ENCODE measurements around the gene APBA2.
"Not testable (repeated sequence)": the region's sequence is repeated elsewhere in the genome, so short reads cannot be mapped to it uniquely, and the experiment has no call there.

APBA2 gene

DNA sequence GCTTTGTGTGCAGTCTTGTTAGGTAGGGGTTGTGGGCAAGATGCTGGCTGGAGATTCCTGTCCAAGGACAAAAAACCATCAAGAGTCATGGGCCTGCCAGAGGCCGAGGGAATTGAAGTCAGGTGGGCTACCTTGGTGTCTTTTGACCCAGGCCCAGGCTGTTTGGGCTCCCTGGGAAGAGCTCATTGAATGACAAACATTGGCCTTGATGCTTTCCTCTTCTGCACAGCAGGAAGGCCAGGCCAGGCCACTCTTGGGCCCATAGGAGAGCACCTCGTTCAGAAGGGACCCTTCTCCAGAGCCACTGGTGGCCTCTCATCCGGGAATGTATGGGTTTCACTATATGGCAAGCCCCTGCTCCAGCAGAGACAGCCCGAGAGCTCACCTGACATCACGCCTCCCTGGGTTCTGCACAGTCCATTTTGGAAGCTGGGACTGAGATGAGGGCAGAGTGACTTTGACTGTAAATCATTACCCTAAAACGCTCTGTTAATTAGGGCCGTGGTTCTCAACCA lies 214.8 kb downstream of the APBA2 start:
- no peak overlapping the region for H3K4me3 ChIP-seq (ENCODE audit: low read length)
- no peak for DNase-seq (ENCODE audit: low read depth, low spot score)

DNA sequence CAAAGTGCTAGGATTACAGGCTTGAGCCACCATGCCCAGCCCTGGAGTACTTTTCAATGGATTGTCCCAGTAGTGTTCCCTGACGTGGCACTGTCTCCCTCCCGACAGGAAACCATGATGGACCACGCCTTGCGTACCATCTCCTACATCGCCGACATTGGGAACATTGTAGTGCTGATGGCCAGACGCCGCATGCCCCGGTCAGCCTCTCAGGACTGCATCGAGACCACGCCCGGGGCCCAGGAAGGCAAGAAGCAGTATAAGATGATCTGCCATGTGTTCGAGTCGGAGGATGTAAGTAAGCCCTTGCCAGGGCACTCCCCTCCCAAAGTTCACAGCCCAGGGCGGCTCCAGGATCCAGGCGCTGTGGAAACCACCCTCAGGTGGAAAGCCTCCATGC lies 215.7 kb downstream of the APBA2 start:
- H3K4me3 ChIP-seq (ENCODE audit: low read length) = no peak overlapping the region

DNA sequence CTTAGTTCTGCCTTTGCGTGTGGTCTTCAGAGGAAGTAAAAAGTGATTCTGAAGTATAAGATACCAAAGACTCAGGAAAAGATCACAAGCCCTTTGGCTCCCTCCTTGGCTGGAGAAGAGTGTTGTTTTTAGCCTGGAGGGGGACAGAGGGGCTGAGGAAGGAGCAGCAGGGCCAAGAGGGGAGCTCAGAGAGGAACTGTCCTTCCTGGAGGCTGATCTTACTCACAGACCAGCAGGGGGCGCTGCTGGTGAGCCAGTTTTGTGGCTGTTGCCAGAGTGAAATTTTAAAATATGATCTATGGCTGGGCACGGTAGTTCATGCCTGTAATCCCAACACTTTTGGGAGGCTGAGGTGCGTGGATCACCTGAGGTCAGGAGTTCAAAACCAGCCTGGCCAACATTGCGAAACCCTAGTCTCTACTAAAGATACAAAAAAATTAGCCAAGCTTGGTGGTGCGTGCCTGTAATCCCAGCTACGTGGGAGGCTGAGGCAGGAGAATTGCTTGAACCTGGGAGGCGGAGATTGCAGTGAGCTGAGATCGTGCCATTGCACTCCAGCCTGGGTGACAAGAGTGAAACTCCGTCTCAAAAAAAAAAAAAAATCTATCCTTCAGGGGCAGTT lies 216.5 kb downstream of the APBA2 start:
- not testable (repeated sequence) for H3K4me3 ChIP-seq (ENCODE audit: low read length)
- peak; percentile 28 for DNase-seq (ENCODE audit: low read depth, low spot score)

More for the DNA sequence above, 215.7 kb downstream of the APBA2 start:
- DNase-seq (ENCODE audit: low read depth, low spot score) = no peak

DNA sequence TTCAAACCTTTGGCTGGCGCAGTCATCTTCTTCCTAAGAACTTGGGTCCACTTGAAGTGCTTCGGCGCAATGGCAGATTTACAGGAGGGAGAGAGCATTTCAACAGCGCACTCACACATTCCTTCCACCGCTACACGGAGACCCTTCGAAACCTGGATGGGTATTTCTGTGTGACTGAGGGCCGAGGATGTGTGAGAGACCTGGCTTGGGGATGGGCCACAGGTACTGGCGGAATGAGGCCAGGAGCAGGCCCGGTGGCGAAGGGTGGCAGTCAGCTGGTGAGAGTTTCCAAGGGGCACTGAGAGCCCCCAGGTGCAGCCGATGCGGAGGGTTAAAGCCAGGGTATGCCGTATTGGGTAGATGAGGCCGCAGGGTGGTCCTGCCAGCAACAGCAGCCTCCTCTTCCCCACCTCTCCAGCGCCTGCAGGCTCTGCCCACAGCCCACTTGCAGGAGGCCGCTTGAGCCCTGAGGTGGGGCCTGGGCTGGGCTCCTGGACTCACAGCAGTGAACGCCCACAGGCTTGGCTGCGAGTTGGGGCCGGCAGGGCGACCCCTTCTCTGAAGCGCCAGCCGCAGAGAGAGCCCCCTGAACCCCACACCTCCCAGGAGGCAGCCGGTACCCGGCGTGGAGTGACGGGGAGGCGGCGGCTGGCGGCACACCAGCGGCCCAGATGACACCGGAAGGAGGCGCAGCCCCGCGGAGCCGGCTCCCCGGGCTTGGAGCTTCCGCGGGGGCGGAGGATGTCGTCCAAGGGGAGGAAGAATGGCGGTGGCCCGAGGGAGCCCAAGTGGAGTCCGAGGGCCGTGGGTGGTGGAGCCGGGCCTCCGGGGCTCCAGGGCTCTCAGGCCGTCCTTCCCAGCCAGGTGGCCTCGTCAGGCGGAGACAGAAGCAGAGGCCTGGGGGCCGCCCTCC lies 217.4 kb downstream of the APBA2 start:
- H3K4me3 ChIP-seq (ENCODE audit: low read length) = no peak overlapping the region
- no peak for DNase-seq (ENCODE audit: low read depth, low spot score)

DNA sequence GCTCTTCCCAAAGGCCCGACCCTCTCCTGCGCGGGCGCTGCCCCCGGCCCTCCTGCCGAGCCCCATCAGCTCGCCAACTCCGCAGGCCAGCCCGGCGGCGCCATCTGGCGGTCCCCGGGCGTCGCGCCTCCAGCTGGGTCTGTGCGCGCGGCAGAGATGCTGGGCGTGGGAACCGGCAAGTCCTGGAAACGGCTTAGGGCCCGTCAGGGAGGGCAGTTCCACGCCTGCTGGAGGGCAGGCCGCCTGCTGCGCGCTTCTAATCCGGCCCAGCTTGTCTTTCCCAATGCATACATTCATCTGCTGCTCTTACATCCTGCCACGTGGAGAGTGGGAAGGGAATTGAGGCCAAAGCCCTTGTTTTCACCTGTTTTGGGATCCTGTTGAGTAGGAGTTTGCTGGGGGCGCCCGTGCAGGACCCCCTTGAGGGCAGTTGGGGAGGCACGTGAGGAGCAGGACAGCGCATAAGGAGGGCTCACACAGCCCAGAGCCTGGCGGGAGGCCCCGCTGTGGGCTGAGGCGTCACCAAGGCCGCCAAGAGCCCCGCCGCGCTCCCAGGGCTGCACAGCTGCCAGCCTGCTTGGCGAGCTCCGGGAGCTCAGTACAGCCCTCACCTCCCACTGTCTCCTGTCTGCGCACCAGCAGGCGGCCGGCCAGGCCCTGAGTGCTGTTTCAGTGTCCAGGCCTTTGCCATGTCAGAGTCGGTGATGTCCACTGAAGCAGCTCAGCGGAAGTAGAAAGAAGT lies 218.2 kb downstream of the APBA2 start:
- H3K4me3 ChIP-seq (ENCODE audit: low read length) = no peak overlapping the region
- DNase-seq (ENCODE audit: low read depth, low spot score) = no peak

DNA sequence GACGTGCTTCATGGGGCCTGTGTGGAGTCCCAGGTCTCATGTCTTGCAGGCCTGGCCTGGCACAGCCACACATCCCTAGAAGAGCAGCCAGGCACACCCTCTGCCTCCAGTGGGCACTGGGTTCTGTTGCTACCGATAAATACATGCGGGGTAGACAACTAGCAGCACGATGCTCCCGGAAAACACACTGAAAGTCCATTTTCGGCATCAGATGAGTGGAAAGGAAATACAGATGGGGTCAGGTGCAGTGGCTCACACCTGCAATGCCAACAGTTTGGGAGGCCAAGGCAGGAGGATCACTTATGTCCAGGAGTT lies 218.7 kb downstream of the APBA2 start:
- DNase-seq (ENCODE audit: low read depth, low spot score) = no peak
- H3K4me3 ChIP-seq (ENCODE audit: low read length) = no peak overlapping the region

DNA sequence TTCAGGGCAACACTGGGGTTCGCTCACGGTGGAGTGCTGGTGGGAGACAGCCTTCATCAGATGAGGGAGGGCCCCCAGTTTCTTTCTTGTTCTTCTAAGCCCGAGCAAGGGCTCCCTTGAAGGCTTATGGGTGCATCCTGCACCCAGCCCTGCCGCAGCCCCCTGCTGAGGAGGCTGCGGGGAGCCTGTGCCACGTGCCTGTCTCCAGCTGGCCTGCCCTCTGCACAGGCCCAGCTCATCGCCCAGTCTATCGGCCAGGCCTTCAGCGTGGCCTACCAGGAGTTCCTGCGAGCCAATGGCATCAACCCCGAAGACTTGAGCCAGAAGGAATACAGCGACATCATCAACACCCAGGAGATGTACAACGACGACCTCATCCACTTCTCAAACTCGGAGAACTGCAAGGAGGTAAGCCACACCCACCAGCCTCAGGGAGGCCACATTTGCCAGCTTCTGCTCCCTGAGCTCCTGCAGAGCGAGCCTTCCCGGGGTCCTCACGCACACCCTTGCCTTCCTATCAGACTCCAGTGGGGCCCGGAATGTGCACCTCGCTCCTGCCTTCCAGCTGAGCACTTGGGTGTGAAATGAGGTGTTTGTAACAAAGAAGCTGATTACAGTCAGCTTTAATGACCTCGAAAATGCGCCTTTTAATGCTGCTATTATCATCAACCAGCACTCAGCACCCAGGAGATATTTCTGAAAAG lies 219.5 kb downstream of the APBA2 start:
- no peak overlapping the region for H3K4me3 ChIP-seq (ENCODE audit: low read length)
- DNase-seq (ENCODE audit: low read depth, low spot score) = no peak

DNA sequence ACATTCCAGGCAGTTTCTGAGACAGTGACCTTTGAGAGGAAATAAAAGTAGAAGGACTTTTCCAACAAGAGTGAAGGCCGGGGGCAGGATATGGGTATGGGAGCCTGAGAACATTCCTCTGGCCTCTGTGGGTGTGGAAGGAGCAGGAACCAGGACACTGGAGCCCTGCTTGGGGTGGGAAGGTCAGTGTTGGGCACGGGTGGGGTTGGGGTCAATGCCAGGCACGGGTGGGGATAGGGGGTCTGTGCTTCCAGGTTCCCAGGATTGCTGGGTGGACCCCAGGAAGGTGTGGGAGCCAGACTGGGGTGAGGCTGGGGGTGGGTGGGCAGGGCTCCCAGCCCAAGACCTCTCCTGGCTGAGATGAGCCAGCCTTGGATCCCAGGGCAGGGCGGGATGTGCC lies 220.3 kb downstream of the APBA2 start:
- DNase-seq (ENCODE audit: low read depth, low spot score) = no peak
- no peak overlapping the region for H3K4me3 ChIP-seq (ENCODE audit: low read length)

DNA sequence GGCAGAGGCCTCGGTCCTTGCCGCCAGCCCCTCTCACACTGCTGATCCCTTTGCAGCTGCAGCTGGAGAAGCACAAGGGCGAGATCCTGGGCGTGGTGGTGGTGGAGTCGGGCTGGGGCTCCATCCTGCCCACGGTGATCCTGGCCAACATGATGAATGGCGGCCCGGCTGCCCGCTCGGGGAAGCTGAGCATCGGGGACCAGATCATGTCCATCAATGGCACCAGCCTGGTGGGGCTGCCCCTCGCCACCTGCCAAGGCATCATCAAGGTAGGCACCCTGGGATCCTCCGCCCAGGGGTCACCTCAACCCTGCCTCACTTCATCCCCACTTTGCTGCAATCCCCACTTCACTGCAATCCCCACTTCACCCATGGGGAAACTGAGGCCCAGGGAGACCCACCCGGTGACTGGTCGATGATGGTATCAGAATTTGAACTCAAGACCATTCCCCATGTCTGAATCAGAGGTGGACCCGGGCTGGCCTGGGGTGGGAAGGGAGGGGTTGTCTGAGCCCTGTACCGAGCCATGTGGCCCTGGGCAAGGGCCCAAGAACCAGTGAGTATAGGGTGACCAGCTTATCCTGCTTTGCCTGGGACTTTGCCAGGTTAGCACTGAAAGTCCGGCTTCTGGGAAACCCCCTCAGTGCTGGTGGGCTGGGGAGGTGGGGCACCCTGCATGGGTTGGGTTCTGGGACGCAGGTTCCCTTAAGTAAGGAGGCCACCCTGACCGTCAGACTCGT lies 220.9 kb downstream of the APBA2 start:
- DNase-seq (ENCODE audit: low read depth, low spot score) = no peak

DNA sequence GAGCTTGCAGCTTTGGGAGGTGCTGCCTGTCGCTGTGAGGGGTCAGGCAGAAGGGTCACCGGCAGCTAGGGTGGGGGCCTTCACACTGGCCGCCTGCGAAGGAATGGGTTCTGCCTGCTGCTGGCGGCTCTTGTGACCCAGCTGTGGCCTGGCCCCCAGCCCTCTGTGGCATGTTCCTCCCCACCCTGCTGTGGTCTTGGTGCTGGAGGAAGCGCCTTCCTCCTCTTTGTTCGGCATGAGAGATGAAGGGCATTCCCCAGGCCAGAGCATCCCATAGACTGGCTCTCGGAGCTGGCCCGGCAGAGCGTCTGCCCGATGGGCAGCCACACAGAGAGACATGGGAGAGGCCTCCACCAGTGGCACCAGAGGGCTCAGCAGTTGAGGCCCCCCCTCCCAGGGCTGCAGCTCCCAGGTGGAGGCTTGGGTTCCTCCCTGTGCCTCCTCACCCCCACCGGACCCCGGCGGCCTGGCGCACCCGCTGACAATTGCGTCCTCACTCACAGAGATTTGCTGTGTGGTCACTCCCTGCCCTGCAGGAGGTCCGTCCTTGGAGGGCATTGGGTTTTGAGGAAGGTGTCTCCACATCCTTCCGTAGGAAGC lies 221.6 kb downstream of the APBA2 start:
- H3K4me3 ChIP-seq (ENCODE audit: low read length) = no peak overlapping the region
- DNase-seq (ENCODE audit: low read depth, low spot score) = no peak

More for the DNA sequence above, 220.9 kb downstream of the APBA2 start:
- no peak overlapping the region for H3K4me3 ChIP-seq (ENCODE audit: low read length)

DNA sequence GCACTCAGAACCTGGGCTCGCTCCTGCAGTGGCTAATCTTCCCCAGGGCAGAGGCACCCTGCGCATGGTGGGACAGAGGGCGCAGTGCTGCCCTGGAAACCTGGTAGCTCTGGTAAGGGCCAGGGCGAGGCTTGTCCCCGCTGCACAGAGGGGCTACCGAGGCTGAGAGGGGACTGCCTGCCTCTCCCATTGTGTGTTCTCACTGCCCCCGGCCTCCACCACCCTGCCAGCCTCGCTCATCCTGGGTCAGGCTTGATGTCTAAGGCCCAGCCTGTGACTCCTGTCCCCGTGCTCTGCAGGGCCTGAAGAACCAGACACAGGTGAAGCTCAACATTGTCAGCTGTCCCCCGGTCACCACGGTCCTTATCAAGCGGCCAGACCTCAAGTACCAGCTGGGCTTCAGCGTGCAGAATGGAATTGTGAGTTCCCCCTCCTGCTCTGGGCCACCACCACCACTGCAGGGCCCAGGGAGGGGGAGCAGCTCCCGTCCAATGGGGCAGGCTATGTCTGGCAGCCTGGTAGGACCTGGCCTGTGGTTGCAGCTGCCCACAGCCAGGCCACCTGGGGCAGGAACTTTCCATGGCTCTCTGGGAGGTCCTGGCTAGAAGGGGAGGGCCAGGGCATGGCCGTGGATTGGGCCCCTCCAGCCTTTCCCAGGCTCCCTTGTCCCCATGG lies 222.3 kb downstream of the APBA2 start:
- DNase-seq (ENCODE audit: low read depth, low spot score) = no peak
- H3K4me3 ChIP-seq (ENCODE audit: low read length) = no peak overlapping the region

DNA sequence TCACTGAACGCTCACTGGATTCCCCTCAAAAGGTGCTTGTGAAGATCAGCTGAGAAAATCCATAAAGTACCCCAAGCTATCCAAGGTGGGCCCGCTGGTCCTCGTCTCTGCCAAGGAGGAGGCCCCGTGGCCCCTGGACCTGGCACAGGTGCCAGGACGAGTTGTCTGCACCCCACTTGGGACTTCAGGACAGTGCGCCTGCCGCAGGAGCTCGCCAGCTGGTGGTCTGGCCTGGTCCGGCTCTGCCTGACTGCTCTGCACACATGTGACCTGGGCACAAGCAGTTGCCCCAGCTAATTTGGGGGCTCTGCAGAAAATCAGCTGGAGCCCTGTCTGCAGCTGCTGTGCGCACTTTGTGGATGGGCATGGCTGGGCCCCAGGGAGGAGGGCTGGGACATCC lies 224.0 kb downstream of the APBA2 start:
- no peak for DNase-seq (ENCODE audit: low read depth, low spot score)
- H3K4me3 ChIP-seq (ENCODE audit: low read length) = no peak overlapping the region

DNA sequence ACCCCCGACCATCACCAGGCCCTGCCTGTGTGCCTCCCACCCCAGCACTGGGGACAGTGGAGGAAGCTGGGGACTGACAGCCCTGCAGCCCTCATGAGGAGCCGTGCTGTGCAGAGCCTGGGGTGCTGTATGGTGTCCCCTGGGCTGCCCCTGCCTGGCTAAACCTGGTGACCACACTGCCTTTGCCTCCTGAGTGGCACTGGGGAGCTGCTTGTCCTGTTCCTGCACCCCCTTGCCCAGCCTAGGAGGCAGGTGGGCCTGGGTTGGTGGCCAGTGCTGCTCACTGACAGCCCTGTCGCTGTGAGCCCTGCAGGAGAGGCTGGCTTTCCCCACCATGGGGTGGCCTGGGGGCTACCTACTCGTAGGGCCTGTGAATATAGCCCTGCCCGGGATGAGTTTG lies 224.4 kb downstream of the APBA2 start:
- no peak for DNase-seq (ENCODE audit: low read depth, low spot score)

DNA sequence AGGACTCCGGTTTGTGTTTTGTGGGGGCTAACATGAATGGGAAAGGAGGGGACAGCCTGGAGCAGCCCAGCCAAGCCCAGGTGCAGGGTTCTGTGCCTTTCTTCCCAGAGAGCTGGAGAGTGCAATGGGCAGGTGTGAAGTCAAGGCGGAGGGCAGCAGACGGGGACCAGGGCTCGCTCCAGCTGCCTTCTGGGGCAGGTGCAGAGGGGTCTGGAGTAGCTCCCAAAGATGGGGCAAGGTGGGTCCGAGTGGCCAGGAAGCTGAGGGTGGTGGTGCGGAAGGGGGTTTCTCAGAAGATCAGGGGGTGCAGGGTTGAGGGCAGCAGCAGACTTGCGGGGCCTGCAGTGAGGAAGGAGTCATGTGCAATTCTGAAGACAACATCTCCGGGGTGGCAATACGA lies 225.0 kb downstream of the APBA2 start:
- DNase-seq (ENCODE audit: low read depth, low spot score) = no peak
- H3K4me3 ChIP-seq (ENCODE audit: low read length) = no peak overlapping the region

More for the DNA sequence above, 224.4 kb downstream of the APBA2 start:
- H3K4me3 ChIP-seq (ENCODE audit: low read length) = no peak overlapping the region

DNA sequence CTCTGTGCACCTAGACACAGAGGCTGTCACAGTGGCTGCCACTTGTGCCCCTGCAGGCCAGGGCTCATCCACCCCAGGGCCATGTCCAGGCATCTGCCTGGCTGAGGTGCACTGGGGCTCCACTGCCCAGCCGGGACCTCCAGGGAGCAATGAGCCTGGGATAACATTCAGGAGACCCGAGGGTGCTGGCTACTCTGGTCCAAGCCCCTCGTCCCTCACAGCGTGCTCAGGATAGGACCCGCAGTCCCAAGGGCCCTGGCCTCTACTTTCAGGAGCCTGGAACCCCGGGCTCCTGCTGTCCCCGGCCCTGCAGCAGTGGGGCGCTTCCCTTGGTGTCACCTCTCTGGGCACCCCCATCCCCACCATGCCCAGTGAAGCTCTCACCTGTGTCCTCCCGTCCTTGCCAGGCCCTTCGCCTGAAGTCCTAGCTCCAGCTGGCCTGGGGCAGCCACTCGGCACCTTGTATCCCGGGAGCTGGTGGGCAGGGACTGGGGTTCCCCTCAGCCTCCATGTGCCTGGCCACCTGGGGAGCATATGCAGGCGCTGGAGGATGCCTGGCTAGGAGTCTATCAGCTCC lies 226.0 kb downstream of the APBA2 start:
- no peak overlapping the region for H3K4me3 ChIP-seq (ENCODE audit: low read length)
- DNase-seq (ENCODE audit: low read depth, low spot score) = no peak

DNA sequence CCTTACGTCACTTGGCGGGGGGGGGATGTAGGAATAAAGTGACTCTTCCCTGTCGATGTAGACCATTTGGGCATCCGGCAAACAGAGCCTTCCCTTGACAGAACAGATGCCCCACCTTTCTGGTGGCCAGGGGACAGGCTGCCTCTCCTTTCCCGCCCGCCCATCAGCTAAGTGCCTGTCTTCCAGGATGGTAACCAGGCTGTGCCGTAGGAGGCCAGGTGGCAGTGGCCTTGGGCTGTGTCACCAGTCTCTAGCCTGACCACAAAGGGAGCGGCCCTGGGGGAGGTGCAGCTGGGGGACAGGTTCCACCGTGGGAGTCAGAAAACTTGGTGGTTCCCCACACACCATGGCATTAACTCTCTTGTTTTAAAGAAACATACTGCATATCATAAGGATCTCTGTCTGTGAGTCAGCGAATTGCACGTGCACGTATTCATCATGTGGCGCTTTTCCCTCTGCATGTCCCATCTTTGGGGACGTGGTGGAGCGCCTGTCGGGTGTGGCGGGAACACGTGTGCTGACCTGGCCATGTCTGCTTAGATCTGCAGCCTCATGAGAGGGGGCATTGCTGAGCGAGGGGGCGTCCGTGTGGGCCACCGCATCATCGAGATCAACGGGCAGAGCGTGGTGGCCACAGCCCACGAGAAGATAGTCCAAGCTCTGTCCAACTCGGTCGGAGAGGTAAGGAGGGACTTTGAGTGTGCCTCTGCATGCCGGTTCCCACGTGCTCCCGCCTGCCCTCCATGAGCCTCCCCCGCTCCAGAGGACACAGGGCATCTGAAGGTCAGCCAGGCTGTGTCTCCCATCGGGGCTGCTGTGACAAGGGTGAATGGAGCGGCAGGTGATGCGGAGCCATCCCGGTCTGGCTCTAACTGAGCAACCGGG lies 227.8 kb downstream of the APBA2 start:
- DNase-seq (ENCODE audit: low read depth, low spot score) = no peak
- H3K4me3 ChIP-seq (ENCODE audit: low read length) = no peak overlapping the region
